Stimulated activated CD4-positive, alpha-beta T cell treated with anti-CD3 and anti-CD28 coated beads, Interleukin-1b, Interleukin-23, amount 100 ng/mL, for 24 hours (primary cell): ENCODE data around the gene SIM2.

Experiments
- DNase-seq, 4 experiments: peaks; one replicate each; pipeline ENCODE4 v3.0.0-alpha.2; 2020; ENCODE audit warnings: low read depth in 4 of 4, low spot score in 1 of 4

The SIM2 gene

GRCh38 chr21:36686955-36687354, 12.0 kb upstream of the SIM2 start:
- no peak for DNase-seq

GRCh38 chr21:36688324-36688723, 10.6 kb upstream of the SIM2 start:
- no peak for DNase-seq

GRCh38 chr21:36689324-36689723, 9.6 kb upstream of the SIM2 start:
- no peak for DNase-seq

GRCh38 chr21:36690628-36691554, 8.0 kb upstream of the SIM2 start:
- DNase-seq = no peak

GRCh38 chr21:36691555-36692041, 7.3 kb upstream of the SIM2 start:
- no peak for DNase-seq

- no peak for DNase-seq
Measured at GRCh38 chr21:36692114-36692834, 6.6 kb upstream of the SIM2 start.

- DNase-seq = no peak
Measured at GRCh38 chr21:36692835-36693488, 6.0 kb upstream of the SIM2 start.

- no peak for DNase-seq
Measured at GRCh38 chr21:36693489-36694030, 5.4 kb upstream of the SIM2 start.

- DNase-seq = no peak
Measured at GRCh38 chr21:36694031-36694515, 4.8 kb upstream of the SIM2 start.

- no peak for DNase-seq
Measured at GRCh38 chr21:36694593-36695282, 4.2 kb upstream of the SIM2 start.

GRCh38 chr21:36695283-36695634, 3.7 kb upstream of the SIM2 start:
- DNase-seq = no peak

GRCh38 chr21:36695671-36696389, 3.1 kb upstream of the SIM2 start:
- no peak for DNase-seq

- DNase-seq = no peak
Measured at GRCh38 chr21:36696390-36697059, 2.4 kb upstream of the SIM2 start.

- DNase-seq = no peak
Measured at GRCh38 chr21:36697060-36697850, 1.7 kb upstream of the SIM2 start.

GRCh38 chr21:36697851-36698384, 997 bp upstream of the SIM2 start:
- DNase-seq = no peak

- no peak for DNase-seq
Measured at GRCh38 chr21:36698385-36698980, 432 bp upstream of the SIM2 start.

- DNase-seq = no peak
Measured at GRCh38 chr21:36699546-36700294, 805 bp downstream of the SIM2 start.
